ENCODE measurements around the gene SRPRA.
"Not testable (repeated sequence)": the region's sequence is repeated elsewhere in the genome, so short reads cannot be mapped to it uniquely, and the experiment has no call there.

Gene SRPRA

GRCh38 chr11:126282736-126283591, 14.3 kb upstream of the SRPRA start, which contains the start of gene TIRAP:
Gene TIRAP, plus strand, starts transcription at chr11:126283093. Its CDS starts 7,802 bp downstream, at chr11:126290895.
- no peak for DNase-seq (ENCODE audit: low read depth)

- no peak for DNase-seq (ENCODE audit: low read depth)
These were observed 13.7 kb upstream of the SRPRA start for GRCh38 chr11:126282361-126282735.

- DNase-seq (ENCODE audit: low read depth) = no peak
These were observed 13.0 kb upstream of the SRPRA start for GRCh38 chr11:126281666-126282175.

- no peak for DNase-seq (ENCODE audit: low read depth)
These were observed 12.6 kb upstream of the SRPRA start for GRCh38 chr11:126281245-126281644.

GRCh38 chr11:126280595-126280994, 11.9 kb upstream of the SRPRA start:
- DNase-seq (ENCODE audit: low read depth) = no peak

- DNase-seq (ENCODE audit: low read depth) = no peak
These were observed 10.5 kb upstream of the SRPRA start for GRCh38 chr11:126279191-126279590.

GRCh38 chr11:126277780-126278179, 9.1 kb upstream of the SRPRA start:
- DNase-seq (ENCODE audit: low read depth) = no peak

GRCh38 chr11:126277322-126277721, 8.6 kb upstream of the SRPRA start:
- no peak for DNase-seq (ENCODE audit: low read depth)

GRCh38 chr11:126268361-126268707, 361 bp downstream of the SRPRA start:
- DNase-seq (ENCODE audit: low read depth) = no peak

GRCh38 chr11:126267650-126268049, 1.0 kb downstream of the SRPRA start:
- no peak for DNase-seq (ENCODE audit: low read depth)

- DNase-seq (ENCODE audit: low read depth) = no peak
These were observed 2.9 kb downstream of the SRPRA start for GRCh38 chr11:126265811-126266210.

- no peak for DNase-seq (ENCODE audit: low read depth)
These were observed 5.2 kb downstream of the SRPRA start for GRCh38 chr11:126263489-126263888.

- no peak for DNase-seq (ENCODE audit: low read depth)
These were observed 6.5 kb downstream of the SRPRA start for GRCh38 chr11:126262216-126262615.

- peak; percentile 47 for DNase-seq (ENCODE audit: low read depth)
These were observed 10.9 kb downstream of the SRPRA start for GRCh38 chr11:126257764-126258163.

GRCh38 chr11:126257144-126257543, 11.6 kb downstream of the SRPRA start:
- no peak for DNase-seq (ENCODE audit: low read depth)

- no peak for DNase-seq (ENCODE audit: low read depth)
These were observed 12.5 kb downstream of the SRPRA start for GRCh38 chr11:126256216-126256615.

- DNase-seq (ENCODE audit: low read depth) = not testable (repeated sequence)
These were observed 13.2 kb downstream of the SRPRA start for GRCh38 chr11:126255507-126255906.

- no peak for DNase-seq (ENCODE audit: low read depth)
These were observed 13.9 kb downstream of the SRPRA start for GRCh38 chr11:126254819-126255218.

- DNase-seq (ENCODE audit: low read depth) = no peak
These were observed 15.4 kb downstream of the SRPRA start for GRCh38 chr11:126253265-126253664.

- DNase-seq (ENCODE audit: low read depth) = no peak
These were observed 22.1 kb downstream of the SRPRA start for GRCh38 chr11:126246636-126247035.

- DNase-seq (ENCODE audit: low read depth) = no peak
These were observed 35.3 kb downstream of the SRPRA start for GRCh38 chr11:126233391-126233790.

GRCh38 chr11:126232683-126233082, 36.0 kb downstream of the SRPRA start:
- no peak for DNase-seq (ENCODE audit: low read depth)

GRCh38 chr11:126231725-126232459, 36.8 kb downstream of the SRPRA start:
- DNase-seq (ENCODE audit: low read depth) = no peak
